Uterus (tissue), 2 donors: Measurements from ENCODE around the gene TANGO6.

ENCODE experiments used
- POLR2A ChIP-seq, 2 donors: fragments of 450-650 bp; IDR thresholded peaks; one replicate each; pipeline ENCODE4 v1.6.1; 2016; ENCODE audit warnings: antibody characterized with exemption in 2 of 2, mild to moderate bottlenecking in 1 of 2, moderate library complexity in 1 of 2
- TF ChIP-seq, protein P1 (sequence below), 4 experiments: fragments of 200-600 bp in 2 of 4; fragments of 450-650 bp in 2 of 4; sonication (generic) in 2 of 4; IDR thresholded peaks; one replicate each; pipeline ENCODE4 v1.5.1; 2016 to 2019; ENCODE audit warnings: antibody characterized with exemption in 4 of 4, mild to moderate bottlenecking in 2 of 4, moderate library complexity in 1 of 4

GRCh38 chr16:68884861-68885720, 41.8 kb downstream of the TANGO6 start:
- TF ChIP-seq, protein P1, sequence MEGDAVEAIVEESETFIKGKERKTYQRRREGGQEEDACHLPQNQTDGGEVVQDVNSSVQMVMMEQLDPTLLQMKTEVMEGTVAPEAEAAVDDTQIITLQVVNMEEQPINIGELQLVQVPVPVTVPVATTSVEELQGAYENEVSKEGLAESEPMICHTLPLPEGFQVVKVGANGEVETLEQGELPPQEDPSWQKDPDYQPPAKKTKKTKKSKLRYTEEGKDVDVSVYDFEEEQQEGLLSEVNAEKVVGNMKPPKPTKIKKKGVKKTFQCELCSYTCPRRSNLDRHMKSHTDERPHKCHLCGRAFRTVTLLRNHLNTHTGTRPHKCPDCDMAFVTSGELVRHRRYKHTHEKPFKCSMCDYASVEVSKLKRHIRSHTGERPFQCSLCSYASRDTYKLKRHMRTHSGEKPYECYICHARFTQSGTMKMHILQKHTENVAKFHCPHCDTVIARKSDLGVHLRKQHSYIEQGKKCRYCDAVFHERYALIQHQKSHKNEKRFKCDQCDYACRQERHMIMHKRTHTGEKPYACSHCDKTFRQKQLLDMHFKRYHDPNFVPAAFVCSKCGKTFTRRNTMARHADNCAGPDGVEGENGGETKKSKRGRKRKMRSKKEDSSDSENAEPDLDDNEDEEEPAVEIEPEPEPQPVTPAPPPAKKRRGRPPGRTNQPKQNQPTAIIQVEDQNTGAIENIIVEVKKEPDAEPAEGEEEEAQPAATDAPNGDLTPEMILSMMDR (IDR thresholded peaks at IDR 0.05), result no peak
- TF ChIP-seq POLR2A (IDR thresholded peaks at IDR 0.05), result no peak
